Neural progenitor cell (in vitro differentiated cells): Measurements from ENCODE around the gene CC2D2B. TPM values are rescaled to one million over a fixed set of nuclear protein-coding genes. Genes with fewer than 3 reads are reported as not detected.

Experiments
- DNase-seq: peaks from one replicate; pipeline ENCODE4 v3.0.0-alpha.2; 2016; ENCODE audit warnings: low spot score
- H2AFZ ChIP-seq: fragments of 200-600 bp; sonication (generic); replicated peaks from 2 replicates; pipeline ENCODE4 v1.6.1; 2016; ENCODE audit warnings: antibody characterized with exemption
- H3F3A ChIP-seq: fragments of 200-600 bp; sonication (generic); 2 replicates; pipeline ENCODE4 v1.6.1; 2016; ENCODE audit warnings: antibody characterized with exemption, low read depth
- H3K27ac ChIP-seq: fragments of 200-600 bp; sonication (generic); 2 replicates; pipeline ENCODE4 v1.5.1; 2016; ENCODE audit warnings: mild to moderate bottlenecking
- H3K27me3 ChIP-seq: fragments of 200-600 bp; sonication (generic); 2 replicates; pipeline ENCODE4 v1.6.1; 2016; ENCODE audit warnings: mild to moderate bottlenecking, moderate library complexity
- H3K36me3 ChIP-seq: fragments of 200-600 bp; sonication (generic); 2 replicates; pipeline ENCODE4 v1.5.1; 2016
- H3K4me1 ChIP-seq: fragments of 200-600 bp; sonication (generic); 2 replicates; pipeline ENCODE4 v1.6.1; 2016; ENCODE audit warnings: mixed run types
- H3K4me2 ChIP-seq: fragments of 200-600 bp; sonication (generic); 2 replicates; pipeline ENCODE4 v1.6.1; 2016
- H3K4me3 ChIP-seq: fragments of 200-600 bp; sonication (generic); 2 replicates; pipeline ENCODE4 v1.5.1; 2016
- H3K79me2 ChIP-seq: fragments of 200-600 bp; sonication (generic); 2 replicates; pipeline ENCODE4 v1.6.1; 2016; ENCODE audit warnings: low read depth
- H3K9ac ChIP-seq: fragments of 200-600 bp; sonication (generic); 2 replicates; pipeline ENCODE4 v1.6.1; 2016
- H3K9me3 ChIP-seq: fragments of 200-600 bp; sonication (generic); 2 replicates; pipeline ENCODE4 v1.5.1; 2016; ENCODE audit warnings: low read depth
- H4K20me1 ChIP-seq: fragments of 200-600 bp; sonication (generic); 2 replicates; pipeline ENCODE4 v1.6.1; 2016; ENCODE audit warnings: low read depth
- H3K27ac Mint-ChIP-seq: 3 replicates; pipeline ENCODE4 v1.8.0; 2021; ENCODE audit warnings: mixed read lengths
- H3K27me3 Mint-ChIP-seq: 2 replicates; pipeline ENCODE4 v1.8.0; 2022; ENCODE audit warnings: low read depth, mild to moderate bottlenecking, inconsistent platforms, moderate library complexity, mixed read lengths; ENCODE audit not compliant: insufficient read depth
- H3K36me3 Mint-ChIP-seq: 3 replicates; pipeline ENCODE4 v1.8.0; 2021; ENCODE audit warnings: mixed read lengths
- H3K4me1 Mint-ChIP-seq: 3 replicates; pipeline ENCODE4 v1.8.0; 2021; ENCODE audit warnings: mixed read lengths
- H3K4me3 Mint-ChIP-seq: 3 replicates; pipeline ENCODE4 v1.8.0; 2021; ENCODE audit warnings: mild to moderate bottlenecking, moderate library complexity, mixed read lengths
- H3K9me3 Mint-ChIP-seq: 3 replicates; pipeline ENCODE4 v1.8.0; 2020; ENCODE audit warnings: mixed read lengths
- EZH2 ChIP-seq: fragments of 200-600 bp; sonication (generic); IDR thresholded peaks from 2 replicates; pipeline ENCODE4 v1.6.1; 2017; ENCODE audit warnings: antibody characterized with exemption, mild to moderate bottlenecking, moderate library complexity
- EZH2phosphoT487 ChIP-seq: fragments of 200-600 bp; sonication (generic); IDR thresholded peaks from 2 replicates; pipeline ENCODE4 v1.6.1; 2017; ENCODE audit warnings: antibody characterized with exemption
- total RNA-seq: library from RNA; depleted of rRNA; stranded (reverse); fragments of >200 nt; gene quantifications from 2 replicates; pipeline ENCODE4 v1.2.3, GENCODE V29; 2015; ENCODE audit warnings: low replicate concordance
- TF ChIP-seq, protein P1 (sequence below): fragments of 200-600 bp; sonication (generic); IDR thresholded peaks from 2 replicates; pipeline ENCODE4 v1.5.1; 2017; ENCODE audit warnings: antibody characterized with exemption, mild to moderate bottlenecking

CC2D2B gene
- total RNA-seq, 1 donor from 2014 or later, result 0.37 TPM

DNA sequence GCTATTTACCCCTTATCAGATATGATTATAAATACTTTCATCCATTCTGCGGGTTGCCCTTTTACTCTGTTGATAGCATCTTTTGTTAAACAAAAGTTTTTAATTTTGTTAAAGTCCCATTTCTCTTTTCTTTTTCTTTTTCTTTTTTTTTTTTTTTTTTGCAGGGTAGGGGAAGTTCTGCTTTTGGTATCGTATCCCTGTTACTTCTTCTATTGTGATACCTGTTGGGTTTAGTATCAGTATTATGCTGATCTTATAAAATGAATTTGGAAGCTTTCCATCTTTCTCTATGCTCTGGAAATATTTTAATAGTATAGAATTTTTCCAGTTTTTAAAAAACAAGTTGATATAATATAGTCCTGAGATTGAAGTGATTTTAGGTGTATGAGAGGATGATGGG lies 141.6 kb downstream of the CC2D2B start:
- TF ChIP-seq EZH2, result no peak
- TF ChIP-seq, protein P1, sequence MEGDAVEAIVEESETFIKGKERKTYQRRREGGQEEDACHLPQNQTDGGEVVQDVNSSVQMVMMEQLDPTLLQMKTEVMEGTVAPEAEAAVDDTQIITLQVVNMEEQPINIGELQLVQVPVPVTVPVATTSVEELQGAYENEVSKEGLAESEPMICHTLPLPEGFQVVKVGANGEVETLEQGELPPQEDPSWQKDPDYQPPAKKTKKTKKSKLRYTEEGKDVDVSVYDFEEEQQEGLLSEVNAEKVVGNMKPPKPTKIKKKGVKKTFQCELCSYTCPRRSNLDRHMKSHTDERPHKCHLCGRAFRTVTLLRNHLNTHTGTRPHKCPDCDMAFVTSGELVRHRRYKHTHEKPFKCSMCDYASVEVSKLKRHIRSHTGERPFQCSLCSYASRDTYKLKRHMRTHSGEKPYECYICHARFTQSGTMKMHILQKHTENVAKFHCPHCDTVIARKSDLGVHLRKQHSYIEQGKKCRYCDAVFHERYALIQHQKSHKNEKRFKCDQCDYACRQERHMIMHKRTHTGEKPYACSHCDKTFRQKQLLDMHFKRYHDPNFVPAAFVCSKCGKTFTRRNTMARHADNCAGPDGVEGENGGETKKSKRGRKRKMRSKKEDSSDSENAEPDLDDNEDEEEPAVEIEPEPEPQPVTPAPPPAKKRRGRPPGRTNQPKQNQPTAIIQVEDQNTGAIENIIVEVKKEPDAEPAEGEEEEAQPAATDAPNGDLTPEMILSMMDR, result no peak
- Mint-ChIP-seq H3K36me3 (peaks cover 43% of the 10 kb centered on the region), H3K9me3 (no peaks in the 10 kb centered on the region), H3K4me3 (no peak overlapping the region), H3K27me3 (no peaks in the 10 kb centered on the region), H3K4me1 (peaks cover 27% of the 10 kb centered on the region), H3K27ac (no peak overlapping the region)
- DNase-seq, result no peak
- Histone ChIP-seq H3K27ac (no peak overlapping the region), H4K20me1 (peaks cover 100% of the 10 kb centered on the region), H3K4me3 (no peak overlapping the region), H3K79me2 (peaks cover 100% of the 10 kb centered on the region), H2AFZ (no peak overlapping the region), H3K9ac (no peak overlapping the region), H3K4me2 (no peak overlapping the region), H3F3A (no peaks in the 10 kb centered on the region), H3K27me3 (no peaks in the 10 kb centered on the region), H3K9me3 (no peaks in the 10 kb centered on the region), H3K4me1 (peaks cover 12% of the 10 kb centered on the region), H3K36me3 (no peaks in the 10 kb centered on the region)

DNA sequence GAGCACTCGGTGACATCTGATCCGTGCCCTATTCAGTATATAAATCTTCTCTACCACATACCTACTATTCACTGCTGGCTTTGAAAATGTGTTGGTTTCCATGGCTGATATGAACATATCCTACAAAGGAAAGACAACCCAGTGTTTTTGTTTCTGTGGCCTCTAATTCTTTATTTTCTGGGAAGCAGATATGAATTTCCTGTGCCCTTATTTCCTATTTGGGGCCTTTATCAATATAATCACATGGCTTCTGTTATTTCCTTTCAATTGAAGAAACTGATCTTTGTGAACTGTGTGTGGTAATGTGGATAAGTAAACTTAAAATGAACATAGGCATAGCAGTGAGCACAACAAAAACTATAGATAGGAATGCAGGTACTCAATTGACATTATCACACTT lies 146.2 kb downstream of the CC2D2B start:
- Mint-ChIP-seq H3K27me3 (no peaks in the 10 kb centered on the region), H3K4me3 (no peak overlapping the region), H3K36me3 (peaks cover 59% of the 10 kb centered on the region), H3K27ac (no peak overlapping the region), H3K4me1 (no peaks in the 10 kb centered on the region), H3K9me3 (no peaks in the 10 kb centered on the region)
- H2AFZ ChIP-seq, result no peak overlapping the region
- H4K20me1 ChIP-seq, result peaks cover 74% of the 10 kb centered on the region
- no peaks in the 10 kb centered on the region for H3K4me1 ChIP-seq
- peaks cover 11% of the 10 kb centered on the region for H3K36me3 ChIP-seq
- H3K79me2 ChIP-seq, result peaks cover 69% of the 10 kb centered on the region
- no peak for DNase-seq
- no peak overlapping the region for H3K4me2 ChIP-seq
- H3K27me3 ChIP-seq, result no peaks in the 10 kb centered on the region
- TF ChIP-seq EZH2phosphoT487 (no peak), EZH2 (no peak)
- TF ChIP-seq, protein P1, result no peak
- no peaks in the 10 kb centered on the region for H3K9me3 ChIP-seq
- no peak overlapping the region for H3K9ac ChIP-seq
- no peak overlapping the region for H3K27ac ChIP-seq
- H3K4me3 ChIP-seq, result no peak overlapping the region
- no peaks in the 10 kb centered on the region for H3F3A ChIP-seq

DNA sequence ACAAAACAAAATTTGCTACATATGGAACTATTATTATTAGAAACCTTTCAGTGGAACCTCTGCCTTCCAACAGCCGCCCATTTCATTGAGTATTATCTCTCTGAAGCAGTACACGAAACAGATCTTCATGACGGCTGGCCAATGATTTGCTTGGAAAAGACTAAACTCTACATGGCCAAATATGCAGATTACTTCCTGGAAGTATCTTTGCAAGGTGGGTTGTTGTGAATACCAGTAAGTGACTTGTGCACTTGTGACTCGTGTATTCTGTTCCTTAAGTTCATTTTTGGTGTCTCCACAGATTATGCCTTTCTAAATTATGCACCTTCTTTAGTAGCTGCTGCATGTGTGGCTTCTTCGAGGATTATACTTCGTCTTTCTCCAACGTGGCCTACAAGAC lies 149.0 kb downstream of the CC2D2B start:
- Mint-ChIP-seq H3K9me3 (no peaks in the 10 kb centered on the region), H3K4me1 (no peaks in the 10 kb centered on the region), H3K27ac (no peak overlapping the region), H3K36me3 (peaks cover 53% of the 10 kb centered on the region), H3K27me3 (no peaks in the 10 kb centered on the region), H3K4me3 (no peak overlapping the region)
- Histone ChIP-seq H3K4me1 (no peaks in the 10 kb centered on the region), H3K27ac (no peak overlapping the region), H3K9me3 (no peaks in the 10 kb centered on the region), H3K27me3 (no peaks in the 10 kb centered on the region), H3K36me3 (peaks cover 27% of the 10 kb centered on the region), H2AFZ (no peak overlapping the region), H3K4me2 (no peak overlapping the region), H3K4me3 (no peak overlapping the region), H3K9ac (no peak overlapping the region), H3K79me2 (peaks cover 41% of the 10 kb centered on the region), H4K20me1 (peaks cover 53% of the 10 kb centered on the region), H3F3A (no peaks in the 10 kb centered on the region)
- TF ChIP-seq, protein P1, result no peak
- no peak for TF ChIP-seq EZH2
- TF ChIP-seq EZH2phosphoT487, result no peak
- no peak for DNase-seq
